GM18870 (cell line): ENCODE measurements around the gene VAV2.
"Not testable (repeated sequence)": the region's sequence is repeated elsewhere in the genome, so short reads cannot be mapped to it uniquely, and the experiment has no call there.

Source experiments
- ATAC-seq: cut with Tn5 transposase; IDR thresholded peaks from one replicate; pipeline ENCODE4 v1.9.1; 2021; ENCODE audit warnings: moderate library complexity; ENCODE audit not compliant: unreplicated experiment

VAV2 gene

GRCh38 chr9:133998915-133999595, 6.9 kb upstream of the VAV2 start:
- ATAC-seq = no peak

DNA sequence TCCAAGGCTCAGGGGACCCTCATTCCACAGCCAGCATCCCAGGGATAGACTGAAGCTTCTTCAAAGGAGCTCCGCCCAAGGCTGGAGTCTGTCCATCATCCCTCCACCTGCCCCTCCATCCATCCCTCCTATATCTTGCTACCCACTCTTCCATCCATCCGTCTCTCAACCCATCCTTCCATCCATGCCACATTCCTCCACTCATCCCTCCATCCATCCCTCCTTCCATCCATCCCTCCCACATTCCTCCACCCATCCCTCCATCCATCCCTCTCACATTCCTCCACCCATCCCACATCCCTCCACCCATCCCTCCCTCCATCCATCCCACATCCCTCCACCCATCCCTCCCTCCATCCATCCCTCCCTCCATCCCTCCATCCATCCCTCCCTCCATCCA, 5.5 kb upstream of the VAV2 start:
- ATAC-seq = no peak

GRCh38 chr9:133996531-133997520, 4.7 kb upstream of the VAV2 start:
- ATAC-seq = no peak

DNA sequence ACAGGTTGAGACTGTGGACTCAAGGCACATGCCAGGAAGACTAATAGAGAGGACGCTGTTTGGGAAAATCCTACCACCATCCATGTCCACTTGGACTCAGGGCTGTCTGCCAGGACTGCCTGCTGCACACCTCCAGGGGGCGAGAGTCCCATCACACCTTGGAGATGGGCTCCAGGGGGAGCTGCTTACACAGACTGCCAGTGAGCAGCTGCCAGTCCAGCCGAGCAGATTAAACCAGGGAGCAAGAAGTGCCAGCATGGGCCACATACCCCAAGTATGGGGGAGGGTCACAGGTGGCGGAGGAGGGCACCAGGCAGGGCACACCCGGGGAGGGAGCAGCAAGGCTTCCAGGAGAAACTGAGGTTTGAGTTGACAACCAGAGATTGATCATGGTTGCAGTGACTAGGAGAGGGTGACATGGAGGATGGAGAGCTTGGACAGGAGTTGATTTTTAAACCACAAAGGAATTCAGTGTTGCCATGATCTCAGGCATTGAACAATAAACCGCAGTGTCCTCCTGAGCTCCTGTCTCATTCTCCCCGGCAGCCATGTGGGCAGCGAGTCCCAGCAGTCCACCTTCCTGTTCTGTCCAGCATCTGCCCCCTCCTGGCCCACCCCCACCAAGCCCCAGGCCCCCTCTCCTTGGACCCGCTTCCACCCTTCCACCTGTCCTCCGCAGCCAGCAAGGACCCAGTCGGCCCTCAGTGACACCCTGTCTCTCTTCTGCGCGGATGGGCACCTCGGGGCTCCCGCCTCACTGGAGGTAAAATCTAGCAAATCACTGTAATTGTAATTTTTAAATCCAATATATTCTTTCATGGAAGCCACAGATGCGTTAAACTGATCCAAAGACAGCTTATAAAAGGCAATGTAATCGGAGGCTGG, 3.1 kb upstream of the VAV2 start:
- ATAC-seq = no peak

DNA sequence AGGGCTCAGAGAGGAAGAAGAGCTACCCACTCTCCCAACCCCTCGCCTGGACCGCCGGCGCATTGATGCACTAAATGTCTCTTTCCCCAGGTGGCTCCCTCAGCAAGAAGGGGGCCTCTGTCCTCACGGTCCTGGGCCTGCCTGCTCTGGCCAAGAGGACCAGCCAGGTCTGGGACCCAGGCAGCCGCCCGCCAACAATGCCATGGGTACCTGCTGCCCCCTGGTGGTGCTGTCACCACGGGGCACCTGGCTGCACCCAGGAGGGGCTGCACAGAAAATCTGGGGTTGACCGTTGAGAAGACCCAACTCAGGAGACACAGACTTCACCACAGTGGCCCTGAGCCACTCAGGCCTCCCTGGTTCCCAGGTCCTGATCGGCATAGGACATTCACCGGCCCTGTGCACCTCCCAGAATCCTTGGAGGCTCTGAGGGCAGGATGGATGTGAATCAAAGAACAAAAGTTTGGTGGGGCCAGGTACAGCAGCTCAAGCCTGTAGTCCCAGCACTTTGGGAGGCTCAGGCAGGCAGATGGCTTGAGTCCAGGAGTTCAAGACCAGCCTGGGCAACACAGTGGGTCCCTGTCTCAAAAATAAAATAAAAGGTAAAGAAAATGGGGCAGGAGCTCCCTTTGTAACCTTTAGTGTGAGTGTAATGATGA, 2.4 kb upstream of the VAV2 start:
- ATAC-seq = no peak

- ATAC-seq = no peak
These were observed 1.6 kb upstream of the VAV2 start for GRCh38 chr9:133993635-133994253.

GRCh38 chr9:133992780-133993634, 883 bp upstream of the VAV2 start:
- no peak for ATAC-seq

DNA sequence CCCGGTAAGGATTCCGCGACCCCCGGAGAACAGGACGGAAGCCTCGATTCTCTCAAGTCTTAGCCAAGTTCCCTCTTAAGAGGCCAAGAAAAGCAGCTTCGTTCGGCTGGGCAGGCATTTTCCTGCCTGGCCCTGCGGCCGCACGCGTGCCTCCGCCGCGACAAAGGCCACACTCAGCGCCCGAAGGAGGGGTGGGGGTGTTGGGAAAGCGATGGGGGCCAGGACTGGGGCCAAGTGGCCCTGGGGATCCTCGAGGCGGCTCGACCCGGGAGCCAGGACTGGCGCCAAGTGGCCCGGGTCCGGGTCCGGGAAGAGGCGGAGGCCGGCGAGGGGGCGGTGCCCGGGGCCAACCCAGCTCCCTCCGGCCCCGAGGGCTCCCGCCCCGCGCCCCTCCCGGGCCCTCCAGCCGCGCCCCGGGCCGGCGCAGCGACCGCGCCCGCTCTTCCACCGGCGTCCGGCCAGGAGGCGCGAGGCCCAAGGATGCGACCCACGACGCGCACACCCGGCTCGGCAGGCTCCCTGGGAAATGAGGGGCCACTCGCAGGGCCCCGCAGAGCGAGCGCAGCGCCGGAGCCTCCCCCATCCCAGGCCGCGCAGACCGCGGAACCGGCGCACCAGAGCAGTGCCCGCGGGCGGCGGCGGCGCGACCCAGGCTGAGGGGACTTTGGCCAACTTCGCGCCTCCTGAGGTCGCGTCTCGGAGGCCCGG, 756 bp downstream of the VAV2 start:
- ATAC-seq = no peak

DNA sequence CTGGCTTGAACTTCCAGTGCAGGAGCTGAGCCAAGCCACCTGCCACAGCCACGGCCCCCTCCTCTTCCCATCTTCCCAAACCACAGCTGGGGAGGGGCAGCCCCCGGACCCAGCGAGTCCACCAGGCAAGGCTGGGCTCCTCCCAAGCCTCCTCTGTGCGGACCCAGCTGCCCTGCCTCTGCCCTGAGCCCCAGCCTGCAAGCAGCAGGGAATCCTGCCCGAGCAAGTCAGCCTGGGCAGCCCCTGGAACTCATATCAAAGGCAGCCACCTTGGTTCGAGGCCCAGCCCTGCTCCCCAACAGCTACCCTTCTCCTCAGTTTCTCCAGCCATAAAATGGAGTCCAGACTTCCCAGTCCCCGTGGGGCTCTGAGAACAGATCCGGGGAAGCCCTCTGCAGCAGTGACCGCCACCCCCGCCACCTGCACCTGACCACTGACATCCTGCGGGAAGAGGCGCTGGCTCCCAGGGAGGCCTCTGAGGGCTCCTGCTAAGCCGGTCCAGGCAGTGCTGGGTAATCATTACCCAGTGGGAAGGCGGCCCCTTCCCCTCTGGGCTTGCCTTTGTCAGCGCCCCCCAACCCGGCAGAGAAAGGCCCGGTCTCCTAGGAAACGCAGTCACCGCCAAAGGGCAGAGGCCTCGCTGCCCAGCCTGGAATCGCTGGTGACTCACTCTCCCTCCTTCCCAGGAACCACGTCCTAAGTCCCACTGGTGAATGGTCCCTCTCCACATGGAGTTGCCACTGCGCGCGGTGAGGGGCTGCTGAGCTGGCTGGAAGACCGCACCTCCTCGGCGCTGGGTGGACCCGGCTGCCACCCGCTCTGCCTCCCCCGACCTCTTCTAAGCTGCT, 1.5 kb downstream of the VAV2 start:
- ATAC-seq = no peak

GRCh38 chr9:133989625-133990365, 2.3 kb downstream of the VAV2 start:
- ATAC-seq = no peak

DNA sequence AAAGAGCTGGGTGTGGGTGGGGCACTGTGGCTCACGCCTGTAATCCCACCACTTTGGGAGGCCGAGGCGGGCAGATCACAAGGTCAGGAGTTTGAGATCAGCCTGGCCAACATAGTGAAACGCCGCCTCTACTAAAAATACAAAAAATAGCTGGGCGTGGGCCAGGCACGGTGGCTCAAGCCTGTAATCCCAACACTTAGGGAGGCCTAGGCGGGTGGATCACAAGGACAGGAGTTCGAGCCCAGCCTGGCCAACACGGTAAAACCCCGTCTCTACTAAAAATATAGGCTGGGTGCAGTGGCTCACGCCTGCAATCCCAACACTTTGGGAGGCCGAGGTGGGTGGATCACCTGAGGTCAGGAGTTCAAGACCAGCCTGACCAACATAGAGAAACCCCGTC, 3.4 kb downstream of the VAV2 start:
- ATAC-seq = not testable (repeated sequence)

DNA sequence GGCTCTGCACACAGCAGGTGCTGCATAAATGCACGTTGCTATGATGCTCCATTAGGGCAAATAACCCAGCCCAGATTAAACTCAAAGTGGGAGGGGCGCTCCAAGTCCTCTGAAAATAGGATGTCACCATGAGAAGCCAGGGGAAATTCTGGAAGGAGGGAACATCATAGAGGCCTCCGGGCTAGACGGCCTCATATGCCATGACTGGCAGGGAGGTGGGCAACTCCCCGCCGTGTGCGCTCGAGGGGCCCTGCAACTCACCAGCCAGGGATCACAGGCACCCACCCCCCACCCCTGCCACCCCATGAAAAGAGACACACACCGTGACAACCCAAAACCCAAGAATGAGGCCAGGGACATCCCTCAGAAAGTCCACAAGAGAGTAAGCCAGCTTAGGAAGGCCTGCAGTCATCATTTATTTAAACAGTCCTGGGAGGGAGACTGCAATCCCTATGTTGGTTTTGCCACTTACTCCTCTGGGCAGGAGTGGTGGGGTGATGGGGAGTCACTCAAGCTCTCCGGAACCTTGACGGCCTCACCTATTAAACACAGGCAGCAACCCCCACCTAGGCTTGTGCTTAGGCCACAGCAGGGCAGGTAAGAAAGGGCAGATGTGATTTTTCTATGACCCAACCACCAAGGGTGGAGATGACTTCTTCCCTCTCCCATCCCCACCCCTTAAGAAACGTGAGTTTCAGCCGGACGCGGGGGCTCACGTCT, 4.0 kb downstream of the VAV2 start:
- ATAC-seq = no peak

- no peak for ATAC-seq
These were observed 4.7 kb downstream of the VAV2 start for GRCh38 chr9:133987446-133987788.

DNA sequence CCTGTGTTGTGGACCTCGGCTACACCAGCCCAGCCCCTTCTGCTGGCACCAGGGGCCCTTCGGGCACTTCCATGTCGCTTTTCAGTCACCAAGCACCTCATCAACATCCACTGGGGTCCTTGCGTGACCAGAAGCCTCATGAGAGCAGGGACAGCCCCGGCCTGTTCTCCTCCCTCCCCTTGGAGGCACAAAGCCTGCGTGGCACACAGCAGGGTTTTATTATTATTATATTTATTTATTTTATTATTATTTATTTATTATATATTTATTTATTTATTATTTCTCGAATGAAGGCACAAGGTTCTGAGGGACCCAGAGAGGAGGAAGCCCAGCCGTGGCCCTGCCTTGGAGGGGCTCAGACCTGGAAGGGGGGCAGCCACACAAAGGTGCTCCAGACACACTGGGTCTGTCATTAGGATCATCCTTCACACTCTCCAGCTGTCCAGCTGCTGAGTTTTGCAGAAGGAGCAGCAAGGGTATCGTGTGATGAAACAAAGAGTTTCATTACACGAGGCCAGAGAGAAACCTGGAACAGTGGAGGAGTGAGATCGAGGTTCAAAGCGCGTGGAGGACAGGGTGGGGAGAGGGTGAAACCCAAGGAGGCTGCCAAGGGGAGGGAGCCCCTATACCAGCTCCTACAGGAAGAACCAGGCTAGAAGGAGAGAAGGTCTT, 5.2 kb downstream of the VAV2 start:
- no peak for ATAC-seq

GRCh38 chr9:133986061-133986460, 6.1 kb downstream of the VAV2 start:
- no peak for ATAC-seq
